Activated CD8-positive, alpha-beta T cell treated with anti-CD3 and anti-CD28 coated beads for 36 hours (primary cell): Measurements from ENCODE around the gene NRG3. TPM values are rescaled to one million over a fixed set of nuclear protein-coding genes. Genes with fewer than 3 reads are reported as not detected.
"Not testable (repeated sequence)": the region's sequence is repeated elsewhere in the genome, so short reads cannot be mapped to it uniquely, and the experiment has no call there.

Source experiments
- ATAC-seq: fragments of 200-7000 bp; cut with Tn5 transposase; one replicate; pipeline ENCODE4 v1.10.0; 2021; ENCODE audit warnings: mild to moderate bottlenecking, moderate library complexity
- CTCF ChIA-PET: fragments of 350-600 bp; sonication (Branson Sonifier 250); formaldehyde crosslinking; loops from one replicate; lab custom pipeline; 2021; ENCODE audit warnings: antibody characterized with exemption; lab: Charles Lee
- POLR2A ChIA-PET: fragments of 350-600 bp; sonication (Branson Sonifier 250); formaldehyde crosslinking; loops from one replicate; lab custom pipeline; 2021; ENCODE audit warnings: antibody characterized with exemption; lab: Charles Lee
- DNase-seq: peaks from one replicate; pipeline ENCODE4 v3.0.0-alpha.2; 2020
- H3K27ac Mint-ChIP-seq: one replicate; pipeline ENCODE4 v1.8.0; 2021; ENCODE audit warnings: mild to moderate bottlenecking, mixed read lengths
- H3K27me3 Mint-ChIP-seq: one replicate; pipeline ENCODE4 v1.8.0; 2021; ENCODE audit warnings: mixed read lengths
- H3K36me3 Mint-ChIP-seq: one replicate; pipeline ENCODE4 v1.8.0; 2021; ENCODE audit warnings: low read depth, mixed read lengths
- H3K4me1 Mint-ChIP-seq: one replicate; pipeline ENCODE4 v1.8.0; 2021; ENCODE audit warnings: low read depth, mixed read lengths
- H3K4me3 Mint-ChIP-seq: one replicate; pipeline ENCODE4 v1.8.0; 2021; ENCODE audit warnings: mild to moderate bottlenecking, moderate library complexity, mixed read lengths
- H3K9me3 Mint-ChIP-seq: one replicate; pipeline ENCODE4 v1.8.0; 2021; ENCODE audit warnings: mixed read lengths
- intact Hi-C: fragments of 100-400 bp; cut with micrococcal nuclease; formaldehyde crosslinking; loops from one replicate; pipeline ENCODE4 v1.10.0; 2022
- total RNA-seq, 2 experiments: library from RNA; stranded (reverse); gene quantifications; one replicate each; pipeline ENCODE4 v1.2.3, GENCODE V29; 2021
- TF ChIP-seq, protein P1 (sequence below): fragments of 200-600 bp; IDR thresholded peaks from one replicate; pipeline ENCODE4 v1.8.0; 2022; ENCODE audit warnings: antibody characterized with exemption, mild to moderate bottlenecking

Gene NRG3
- total RNA-seq, 2 experiments from 2014 or later = not detected

GRCh38 chr10:82668221-82668895 lies 793.4 kb downstream of the NRG3 start:
- Mint-ChIP-seq H3K9me3 (peaks cover 4% of the 10 kb centered on the region), H3K4me1 (no peaks in the 10 kb centered on the region), H3K27ac (no peak overlapping the region), H3K27me3 (no peaks in the 10 kb centered on the region), H3K36me3 (no peaks in the 10 kb centered on the region), H3K4me3 (no peak overlapping the region)
- TF ChIP-seq, protein P1, sequence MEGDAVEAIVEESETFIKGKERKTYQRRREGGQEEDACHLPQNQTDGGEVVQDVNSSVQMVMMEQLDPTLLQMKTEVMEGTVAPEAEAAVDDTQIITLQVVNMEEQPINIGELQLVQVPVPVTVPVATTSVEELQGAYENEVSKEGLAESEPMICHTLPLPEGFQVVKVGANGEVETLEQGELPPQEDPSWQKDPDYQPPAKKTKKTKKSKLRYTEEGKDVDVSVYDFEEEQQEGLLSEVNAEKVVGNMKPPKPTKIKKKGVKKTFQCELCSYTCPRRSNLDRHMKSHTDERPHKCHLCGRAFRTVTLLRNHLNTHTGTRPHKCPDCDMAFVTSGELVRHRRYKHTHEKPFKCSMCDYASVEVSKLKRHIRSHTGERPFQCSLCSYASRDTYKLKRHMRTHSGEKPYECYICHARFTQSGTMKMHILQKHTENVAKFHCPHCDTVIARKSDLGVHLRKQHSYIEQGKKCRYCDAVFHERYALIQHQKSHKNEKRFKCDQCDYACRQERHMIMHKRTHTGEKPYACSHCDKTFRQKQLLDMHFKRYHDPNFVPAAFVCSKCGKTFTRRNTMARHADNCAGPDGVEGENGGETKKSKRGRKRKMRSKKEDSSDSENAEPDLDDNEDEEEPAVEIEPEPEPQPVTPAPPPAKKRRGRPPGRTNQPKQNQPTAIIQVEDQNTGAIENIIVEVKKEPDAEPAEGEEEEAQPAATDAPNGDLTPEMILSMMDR = no peak
- ATAC-seq (no peak), DNase-seq (no peak)
- POLR2A ChIA-PET = no interaction called here
- CTCF ChIA-PET = no interaction called here
- intact Hi-C loops = no loop called here

GRCh38 chr10:82674036-82674435 lies 799.0 kb downstream of the NRG3 start:
- Mint-ChIP-seq H3K4me3 (no peak overlapping the region), H3K27me3 (no peaks in the 10 kb centered on the region), H3K36me3 (no peaks in the 10 kb centered on the region), H3K27ac (no peak overlapping the region), H3K4me1 (no peaks in the 10 kb centered on the region), H3K9me3 (peaks cover 9% of the 10 kb centered on the region)
- ChIA-PET POLR2A (no interaction called here), CTCF (no interaction called here)
- ATAC-seq (no peak), DNase-seq (no peak)
- intact Hi-C loops = no loop called here
- TF ChIP-seq, protein P1 = no peak

DNA sequence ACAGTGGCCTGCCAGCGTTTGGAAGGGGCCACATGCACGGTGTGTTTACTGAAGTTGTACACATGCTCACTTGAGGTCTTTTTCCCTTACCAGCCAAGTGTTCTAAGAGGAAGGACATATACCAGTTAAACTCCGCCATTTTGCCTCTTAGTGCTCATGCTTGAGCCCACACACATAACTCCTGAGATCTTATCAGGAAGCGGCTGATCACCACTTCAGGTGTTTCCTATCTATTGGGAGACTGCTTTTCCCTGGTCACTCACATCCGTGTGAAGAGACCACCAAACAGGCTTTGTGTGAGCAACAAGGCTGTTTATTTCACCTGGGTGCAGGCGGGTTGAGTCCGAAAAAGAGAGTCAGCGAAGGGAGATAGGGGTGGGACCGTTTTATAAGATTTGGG lies 802.9 kb downstream of the NRG3 start:
- CTCF ChIA-PET = not testable (repeated sequence)

DNA sequence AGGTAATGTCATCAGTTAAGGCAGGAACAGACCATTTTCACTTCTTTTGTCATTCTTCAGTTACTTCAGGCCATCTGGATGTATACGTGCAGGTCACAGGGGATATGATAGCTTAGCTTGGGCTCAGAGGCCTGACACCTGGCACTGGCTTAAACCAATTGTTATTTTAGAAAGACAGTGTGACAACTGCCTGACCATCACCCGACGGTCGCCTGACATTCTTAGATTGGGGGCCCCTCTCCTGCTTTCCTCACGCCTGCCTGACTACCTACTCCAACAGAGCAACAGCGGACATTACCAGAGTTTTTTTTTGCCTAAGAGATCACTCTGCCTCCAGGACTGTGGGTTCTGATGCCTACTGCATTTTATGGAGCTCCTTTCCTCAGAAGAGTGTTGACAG lies 803.5 kb downstream of the NRG3 start:
- H3K4me1 Mint-ChIP-seq, H3K27me3 Mint-ChIP-seq, ATAC-seq, H3K36me3 Mint-ChIP-seq, CTCF ChIA-PET, DNase-seq, H3K27ac Mint-ChIP-seq, H3K9me3 Mint-ChIP-seq, POLR2A ChIA-PET, H3K4me3 Mint-ChIP-seq, intact Hi-C loops: not testable (repeated sequence)

More for the DNA sequence above, 802.9 kb downstream of the NRG3 start:
- POLR2A ChIA-PET, DNase-seq, intact Hi-C loops, H3K4me1 Mint-ChIP-seq, H3K27me3 Mint-ChIP-seq, H3K27ac Mint-ChIP-seq, H3K9me3 Mint-ChIP-seq, ATAC-seq, H3K4me3 Mint-ChIP-seq, H3K36me3 Mint-ChIP-seq: not testable (repeated sequence)

DNA sequence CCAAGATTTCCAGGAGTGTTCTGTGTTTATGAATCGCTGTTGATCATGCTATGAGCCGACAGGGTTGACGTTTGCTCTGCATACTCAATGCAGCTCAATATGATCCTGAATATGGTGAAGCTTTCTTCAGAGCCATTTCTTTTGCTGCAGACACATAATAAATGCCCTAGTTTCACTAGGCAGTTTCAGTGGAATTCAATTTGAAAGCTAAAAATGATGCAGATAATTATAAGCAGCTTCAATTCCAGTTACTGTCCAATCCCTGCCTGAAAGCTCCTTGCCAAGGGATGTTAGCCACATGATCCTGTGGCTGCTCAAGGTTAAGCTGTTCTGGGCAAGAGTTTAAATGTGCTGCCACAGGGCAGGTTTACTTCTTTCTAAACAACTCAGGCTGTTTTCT lies 805.6 kb downstream of the NRG3 start:
- Mint-ChIP-seq H3K9me3 (peaks cover 6% of the 10 kb centered on the region), H3K27ac (no peak overlapping the region), H3K27me3 (no peaks in the 10 kb centered on the region), H3K4me1 (no peaks in the 10 kb centered on the region), H3K4me3 (no peak overlapping the region), H3K36me3 (no peaks in the 10 kb centered on the region)
- intact Hi-C loops = no loop called here
- ATAC-seq (no peak), DNase-seq (no peak)
- TF ChIP-seq, protein P1 = no peak
- ChIA-PET POLR2A (no interaction called here), CTCF (no interaction called here)

DNA sequence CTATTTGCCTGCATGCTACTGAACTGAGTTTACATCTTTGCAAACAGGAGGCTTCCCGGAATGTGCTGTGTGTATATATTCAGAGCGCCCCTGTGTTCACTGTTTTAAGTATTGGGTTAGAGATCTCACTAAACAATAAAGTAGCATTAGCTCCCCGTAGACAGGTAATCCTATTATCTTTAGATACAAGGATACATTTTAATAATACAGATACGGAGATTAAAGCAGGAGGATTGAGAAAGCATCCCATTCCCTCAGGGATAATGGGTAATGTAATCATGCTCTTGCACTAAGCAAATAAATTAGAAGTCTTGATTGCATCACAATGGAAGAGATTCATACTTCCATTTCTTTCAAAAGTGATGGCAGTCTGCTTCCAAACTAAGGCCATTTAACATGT lies 809.0 kb downstream of the NRG3 start:
- H3K4me3 Mint-ChIP-seq = no peak overlapping the region
- ATAC-seq = no peak
- no peaks in the 10 kb centered on the region for H3K27me3 Mint-ChIP-seq
- H3K4me1 Mint-ChIP-seq = no peaks in the 10 kb centered on the region
- DNase-seq = no peak
- peaks cover 3% of the 10 kb centered on the region for H3K9me3 Mint-ChIP-seq
- POLR2A ChIA-PET = no interaction called here
- TF ChIP-seq, protein P1 = no peak
- no peak overlapping the region for H3K27ac Mint-ChIP-seq
- intact Hi-C loops = no loop called here
- H3K36me3 Mint-ChIP-seq = no peaks in the 10 kb centered on the region
- CTCF ChIA-PET = no interaction called here
